Measurements from ENCODE around the gene PPP1R3A.
"Not testable (repeated sequence)": the region's sequence is repeated elsewhere in the genome, so short reads cannot be mapped to it uniquely, and the experiment has no call there.

Gene PPP1R3A

GRCh38 chr7:113918946-113919345 lies at the start of gene PPP1R3A:
Gene PPP1R3A, minus strand, starts transcription at chr7:113919009. Its CDS starts 13 bp downstream, at chr7:113918996.
- no peak for DNase-seq (ENCODE audit: low read depth)

GRCh38 chr7:113963356-113963755 lies 44.5 kb upstream of the PPP1R3A start:
- DNase-seq (ENCODE audit: low read depth) = no peak

- DNase-seq (ENCODE audit: low read depth) = no peak
Measured at GRCh38 chr7:113959910-113960309, 41.1 kb upstream of the PPP1R3A start.

GRCh38 chr7:113955157-113955556 lies 36.3 kb upstream of the PPP1R3A start:
- DNase-seq (ENCODE audit: low read depth) = no peak

GRCh38 chr7:113953553-113953952 lies 34.7 kb upstream of the PPP1R3A start:
- no peak for DNase-seq (ENCODE audit: low read depth)

- DNase-seq (ENCODE audit: low read depth) = no peak
Measured at GRCh38 chr7:113945018-113945938, 26.5 kb upstream of the PPP1R3A start.

- no peak for DNase-seq (ENCODE audit: low read depth)
Measured at GRCh38 chr7:113936982-113937381, 18.2 kb upstream of the PPP1R3A start.

- DNase-seq (ENCODE audit: low read depth) = no peak
Measured at GRCh38 chr7:113936535-113936934, 17.7 kb upstream of the PPP1R3A start.

GRCh38 chr7:113929389-113929788 lies 10.6 kb upstream of the PPP1R3A start:
- not testable (repeated sequence) for DNase-seq (ENCODE audit: low read depth)

GRCh38 chr7:113928112-113928511 lies 9.3 kb upstream of the PPP1R3A start:
- no peak for DNase-seq (ENCODE audit: low read depth)

- DNase-seq (ENCODE audit: low read depth) = no peak
Measured at GRCh38 chr7:113922049-113922448, 3.2 kb upstream of the PPP1R3A start.

GRCh38 chr7:113921363-113921762 lies 2.6 kb upstream of the PPP1R3A start:
- no peak for DNase-seq (ENCODE audit: low read depth)

- no peak for DNase-seq (ENCODE audit: low read depth)
Measured at GRCh38 chr7:113917840-113918239, 969 bp downstream of the PPP1R3A start.

GRCh38 chr7:113915956-113916355 lies 2.9 kb downstream of the PPP1R3A start:
- no peak for DNase-seq (ENCODE audit: low read depth)

GRCh38 chr7:113912876-113913275 lies 5.9 kb downstream of the PPP1R3A start:
- DNase-seq (ENCODE audit: low read depth) = no peak

- no peak for DNase-seq (ENCODE audit: low read depth)
Measured at GRCh38 chr7:113907617-113908016, 11.2 kb downstream of the PPP1R3A start.

- DNase-seq (ENCODE audit: low read depth) = no peak
Measured at GRCh38 chr7:113904521-113904920, 14.3 kb downstream of the PPP1R3A start.

- DNase-seq (ENCODE audit: low read depth) = peak; percentile 5
Measured at GRCh38 chr7:113892818-113893217, 26.0 kb downstream of the PPP1R3A start.

GRCh38 chr7:113891828-113892227 lies 27.0 kb downstream of the PPP1R3A start:
- DNase-seq (ENCODE audit: low read depth) = peak; percentile 81

- DNase-seq (ENCODE audit: low read depth) = peak; percentile 9
Measured at GRCh38 chr7:113891031-113891350, 27.8 kb downstream of the PPP1R3A start.

- DNase-seq (ENCODE audit: low read depth) = peak; percentile 45
Measured at GRCh38 chr7:113890331-113891030, 28.3 kb downstream of the PPP1R3A start.

- no peak for DNase-seq (ENCODE audit: low read depth)
Measured at GRCh38 chr7:113883096-113883495, 35.7 kb downstream of the PPP1R3A start.

GRCh38 chr7:113880559-113880958 lies 38.2 kb downstream of the PPP1R3A start:
- DNase-seq (ENCODE audit: low read depth) = no peak
